ENCODE data around the gene NUMB.

GRCh38 chr14:73381380-73382013 lies 76.8 kb downstream of the NUMB start:
- no peak for TF ChIP-seq CTCF (IDR thresholded peaks at IDR 0.05)
- TF ChIP-seq POLR2A (IDR thresholded peaks at IDR 0.05): no peak
